ENCODE results near the gene INCA1.

INCA1 gene

DNA sequence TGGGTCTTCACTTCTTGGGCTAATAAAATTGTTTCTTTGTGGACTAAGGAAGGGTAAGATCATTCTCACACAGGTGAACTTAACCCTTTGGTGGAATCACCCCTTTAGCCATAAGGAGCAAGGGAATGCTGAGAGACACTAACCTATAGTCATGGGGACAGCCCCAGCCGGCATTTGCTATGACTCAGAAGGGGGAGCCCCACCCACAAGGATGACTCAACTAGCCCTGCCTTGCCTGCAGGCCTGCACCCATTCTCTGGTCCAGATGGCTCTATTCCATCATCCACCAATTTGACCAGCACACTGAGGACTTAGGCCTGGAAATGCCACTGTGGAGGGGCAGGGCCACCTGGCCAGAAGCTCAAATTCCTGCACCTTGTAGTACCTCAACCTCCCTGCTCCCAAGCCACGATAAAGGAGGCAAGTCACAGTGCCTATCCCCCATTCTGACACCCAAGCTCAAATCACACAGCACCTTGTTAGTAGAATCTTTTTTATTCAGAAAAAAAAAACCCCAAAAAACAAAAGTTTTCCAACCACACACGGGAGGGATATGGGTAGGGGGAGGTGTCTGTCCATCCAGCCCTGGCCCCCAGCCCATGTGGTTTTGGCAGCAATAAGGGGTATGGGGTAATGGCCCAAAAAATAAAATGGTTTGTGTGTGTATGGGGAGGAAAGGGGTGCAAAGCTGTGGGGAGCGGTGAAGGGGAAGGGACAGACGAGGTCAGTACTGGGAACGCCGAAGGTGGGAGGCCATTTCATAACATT lies 52.0 kb downstream of the INCA1 start:
- H3K27ac ChIP-seq (ENCODE audit: low read depth, low read length, poor library complexity, severe bottlenecking) = peak overlapping the region; percentile 83
- no peaks in the 10 kb centered on the region for H4K20me1 ChIP-seq (ENCODE audit: insufficient read depth, low read length)

DNA sequence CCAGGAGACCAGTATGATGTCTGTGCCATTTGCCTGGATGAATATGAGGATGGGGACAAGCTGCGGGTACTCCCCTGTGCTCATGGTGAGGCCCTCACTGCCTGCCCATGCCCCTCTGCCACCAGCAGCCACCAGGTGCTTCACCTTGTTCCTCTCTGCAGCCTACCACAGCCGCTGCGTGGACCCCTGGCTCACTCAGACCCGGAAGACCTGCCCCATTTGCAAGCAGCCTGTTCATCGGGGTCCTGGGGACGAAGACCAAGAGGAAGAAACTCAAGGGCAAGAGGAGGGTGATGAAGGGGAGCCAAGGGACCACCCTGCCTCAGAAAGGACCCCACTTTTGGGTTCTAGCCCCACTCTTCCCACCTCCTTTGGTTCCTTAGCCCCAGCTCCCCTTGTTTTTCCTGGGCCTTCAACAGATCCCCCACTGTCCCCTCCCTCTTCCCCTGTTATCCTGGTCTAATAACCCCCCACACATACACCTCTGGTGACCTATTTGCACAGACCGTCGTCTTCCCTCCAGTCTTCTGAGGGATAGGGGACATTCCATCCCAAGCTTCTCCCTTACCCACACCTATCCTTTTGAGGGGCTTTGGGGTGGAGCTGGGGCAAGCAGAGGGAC lies 52.7 kb downstream of the INCA1 start:
- Histone ChIP-seq H3K9me3 (ENCODE audit: low read length) (no peaks in the 10 kb centered on the region), H4K20me1 (ENCODE audit: insufficient read depth, low read length) (no peaks in the 10 kb centered on the region), H3K9me2 (ENCODE audit: low read depth, low read length) (no peaks in the 10 kb centered on the region), H3F3A (ENCODE audit: insufficient read depth, low read length) (peaks cover 18% of the 10 kb centered on the region), H3K27me3 (ENCODE audit: insufficient read depth, low read length) (no peaks in the 10 kb centered on the region), H3K79me2 (ENCODE audit: insufficient read depth, low read length) (peaks cover 17% of the 10 kb centered on the region), H2AFZ (ENCODE audit: low read length) (no peak overlapping the region), H3K4me1 (ENCODE audit: insufficient read depth, low read length, severe bottlenecking) (peaks cover 62% of the 10 kb centered on the region), H3K4me2 (ENCODE audit: low read length) (peak overlapping the region; percentile 49), H3K9ac (ENCODE audit: low read length) (peak overlapping the region; percentile 41; the same call in 1 of the 2 replicates), H3K4me3 (ENCODE audit: low read depth, low read length, poor library complexity, severe bottlenecking) (peak overlapping the region; percentile 84), H3K36me3 (ENCODE audit: insufficient read depth, low read length) (peaks cover 72% of the 10 kb centered on the region), H3K27ac (ENCODE audit: low read depth, low read length, poor library complexity, severe bottlenecking) (peak overlapping the region; percentile 83)
- TF ChIP-seq CTCF (IDR thresholded peaks at IDR 0.05; ENCODE audit: low read length) (no peak), EZH2 (IDR thresholded peaks at IDR 0.05; ENCODE audit: borderline replicate concordance, low read length) (no peak)

More for the DNA sequence above, 52.0 kb downstream of the INCA1 start:
- TF ChIP-seq EZH2 (IDR thresholded peaks at IDR 0.05; ENCODE audit: borderline replicate concordance, low read length) = no peak
- TF ChIP-seq CTCF (IDR thresholded peaks at IDR 0.05; ENCODE audit: low read length) = no peak
- peak overlapping the region; percentile 84 for H3K4me3 ChIP-seq (ENCODE audit: low read depth, low read length, poor library complexity, severe bottlenecking)
- H3K9me2 ChIP-seq (ENCODE audit: low read depth, low read length) = no peaks in the 10 kb centered on the region
- peaks cover 68% of the 10 kb centered on the region for H3K4me1 ChIP-seq (ENCODE audit: insufficient read depth, low read length, severe bottlenecking)
- peaks cover 17% of the 10 kb centered on the region for H3K79me2 ChIP-seq (ENCODE audit: insufficient read depth, low read length)
- H3K9ac ChIP-seq (ENCODE audit: low read length) = peak overlapping the region; percentile 41; the same call in 1 of the 2 replicates
- H3K9me3 ChIP-seq (ENCODE audit: low read length) = no peaks in the 10 kb centered on the region
- H3K4me2 ChIP-seq (ENCODE audit: low read length) = peak overlapping the region; percentile 49
- H3K36me3 ChIP-seq (ENCODE audit: insufficient read depth, low read length) = peaks cover 72% of the 10 kb centered on the region
- H2AFZ ChIP-seq (ENCODE audit: low read length) = no peak overlapping the region
- no peaks in the 10 kb centered on the region for H3K27me3 ChIP-seq (ENCODE audit: insufficient read depth, low read length)
- peaks cover 18% of the 10 kb centered on the region for H3F3A ChIP-seq (ENCODE audit: insufficient read depth, low read length)

- TF ChIP-seq EZH2 (IDR thresholded peaks at IDR 0.05; ENCODE audit: borderline replicate concordance, low read length) (no peak), CTCF (IDR thresholded peaks at IDR 0.05; ENCODE audit: low read length) (no peak)
- Histone ChIP-seq H3K9me2 (ENCODE audit: low read depth, low read length) (no peaks in the 10 kb centered on the region), H2AFZ (ENCODE audit: low read length) (no peak overlapping the region), H3K4me2 (ENCODE audit: low read length) (peak overlapping the region; percentile 49), H3K79me2 (ENCODE audit: insufficient read depth, low read length) (peaks cover 20% of the 10 kb centered on the region), H3F3A (ENCODE audit: insufficient read depth, low read length) (peaks cover 18% of the 10 kb centered on the region), H3K4me1 (ENCODE audit: insufficient read depth, low read length, severe bottlenecking) (peaks cover 61% of the 10 kb centered on the region), H3K36me3 (ENCODE audit: insufficient read depth, low read length) (peaks cover 72% of the 10 kb centered on the region), H3K9me3 (ENCODE audit: low read length) (no peaks in the 10 kb centered on the region), H4K20me1 (ENCODE audit: insufficient read depth, low read length) (no peaks in the 10 kb centered on the region), H3K27ac (ENCODE audit: low read depth, low read length, poor library complexity, severe bottlenecking) (peak overlapping the region; percentile 83), H3K9ac (ENCODE audit: low read length) (peak overlapping the region; percentile 41; the same call in 1 of the 2 replicates), H3K4me3 (ENCODE audit: low read depth, low read length, poor library complexity, severe bottlenecking) (peak overlapping the region; percentile 84), H3K27me3 (ENCODE audit: insufficient read depth, low read length) (no peaks in the 10 kb centered on the region)
Observed at GRCh38 chr17:4944163-4944553, 53.2 kb downstream of the INCA1 start.
